GM19463 (cell line): ENCODE measurements around the gene TRA2B.

Experiments
- ATAC-seq: cut with Tn5 transposase; IDR thresholded peaks from one replicate; pipeline ENCODE4 v1.9.1; 2021; ENCODE audit warnings: mild to moderate bottlenecking, moderate library complexity; ENCODE audit not compliant: unreplicated experiment

Gene TRA2B

GRCh38 chr3:185954366-185954723 is 16.5 kb upstream of the TRA2B start:
- no peak for ATAC-seq

- ATAC-seq: no peak
These were observed 12.9 kb upstream of the TRA2B start for GRCh38 chr3:185950728-185951127.

DNA sequence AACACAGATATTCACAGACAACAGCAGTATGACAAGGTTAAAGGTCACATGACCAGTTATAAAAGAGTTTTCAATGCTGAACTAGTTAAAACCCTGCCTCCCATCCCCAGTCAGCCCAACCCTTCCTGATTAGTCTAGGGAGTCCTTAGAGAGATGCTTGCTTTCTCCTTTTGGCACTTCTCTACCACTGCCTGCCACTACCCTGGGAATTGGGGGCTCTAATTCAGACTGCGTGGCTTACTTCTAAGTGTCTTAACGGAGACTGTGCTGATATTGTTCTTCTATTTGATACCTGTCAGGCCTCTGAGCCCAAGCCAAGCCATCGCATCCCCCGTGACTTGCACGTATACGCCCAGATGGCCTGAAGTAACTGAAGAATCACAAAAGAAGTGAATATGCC is 11.7 kb upstream of the TRA2B start:
- no peak for ATAC-seq

DNA sequence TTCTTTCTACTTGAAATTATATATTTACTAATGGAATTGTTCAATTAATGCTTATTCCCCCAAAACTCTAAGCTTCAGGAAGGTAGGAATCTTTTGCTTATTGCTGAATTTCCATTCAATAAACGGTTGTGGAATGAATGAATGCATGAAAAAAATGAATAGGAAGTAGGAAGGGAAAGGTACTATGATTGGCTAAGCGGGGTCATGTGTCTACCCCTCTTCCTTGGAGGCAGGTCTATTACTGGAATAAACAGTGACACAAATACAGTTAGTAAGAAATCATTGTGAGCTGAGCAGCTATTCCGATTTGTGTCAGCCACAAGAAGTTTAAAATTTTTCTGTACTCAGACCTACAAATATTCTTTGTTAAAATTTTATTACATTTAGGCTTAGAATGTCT is 10.5 kb upstream of the TRA2B start:
- ATAC-seq: no peak

- ATAC-seq: no peak
These were observed 5.9 kb upstream of the TRA2B start for GRCh38 chr3:185943760-185944106.

GRCh38 chr3:185942907-185943759 is 5.3 kb upstream of the TRA2B start:
- ATAC-seq: peak; percentile 93

DNA sequence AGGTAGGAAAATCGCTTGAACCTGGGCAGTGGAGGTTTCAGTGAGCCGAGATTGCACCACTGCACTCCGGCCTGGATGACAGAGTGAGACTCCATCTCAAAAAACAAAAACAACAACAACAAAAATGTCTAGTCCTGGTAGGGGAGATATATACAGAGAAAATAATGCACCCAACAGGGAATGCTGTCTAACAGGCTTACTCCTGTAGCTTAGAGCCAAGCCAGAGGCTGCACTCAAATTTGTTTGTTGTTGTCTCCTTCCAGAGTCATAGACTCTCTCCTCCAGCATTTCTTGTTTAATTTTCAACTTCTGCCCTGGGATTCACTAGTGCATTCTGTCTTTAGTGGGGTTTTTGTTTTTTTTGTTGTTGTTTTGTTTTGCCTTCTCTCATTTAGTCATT is 4.6 kb upstream of the TRA2B start:
- no peak for ATAC-seq

- ATAC-seq: no peak
These were observed 3.1 kb upstream of the TRA2B start for GRCh38 chr3:185940951-185941350.

GRCh38 chr3:185939721-185940120 is 1.9 kb upstream of the TRA2B start:
- ATAC-seq: no peak

DNA sequence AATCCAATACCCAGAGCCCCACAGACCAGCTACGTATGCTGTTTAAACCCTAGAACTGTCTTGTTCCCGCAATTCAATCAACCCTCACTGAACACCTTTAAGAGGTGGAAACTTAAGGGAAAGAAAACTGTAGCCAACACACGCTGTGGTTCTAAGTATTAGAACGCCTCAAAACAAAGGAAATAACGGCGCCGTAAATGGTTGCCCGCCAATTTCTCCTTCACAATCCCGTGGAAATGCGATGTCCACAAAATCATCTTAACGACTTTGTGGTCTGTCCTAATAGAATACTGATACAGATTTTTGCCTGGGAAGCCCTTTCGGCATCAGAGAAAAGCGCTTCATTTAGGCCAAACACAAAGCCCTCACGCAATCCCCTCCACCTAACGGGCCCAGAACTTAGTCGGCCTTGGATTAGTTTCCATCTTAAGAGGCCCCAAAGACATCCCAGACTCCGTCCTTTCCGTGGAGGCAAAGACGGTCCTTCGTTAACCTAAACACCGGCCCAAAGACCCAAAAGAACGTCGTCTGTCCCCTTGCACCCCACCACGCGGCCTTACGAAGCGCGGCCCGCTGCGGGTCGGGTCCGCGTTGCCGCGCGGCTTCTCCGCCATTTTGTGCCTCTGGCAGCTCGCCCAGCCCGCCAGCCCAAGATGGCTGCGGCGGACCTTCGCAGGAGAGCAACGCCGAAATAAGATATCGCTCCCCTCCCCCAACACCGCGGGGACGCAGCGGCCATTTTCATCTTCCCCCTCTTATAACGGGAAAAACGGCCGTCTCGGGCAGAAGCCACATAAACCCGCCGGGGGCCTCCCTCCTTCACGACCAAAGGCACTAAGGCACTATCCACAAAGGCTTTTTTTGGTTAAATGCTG is 763 bp downstream of the TRA2B start:
- ATAC-seq: peak; percentile 30

DNA sequence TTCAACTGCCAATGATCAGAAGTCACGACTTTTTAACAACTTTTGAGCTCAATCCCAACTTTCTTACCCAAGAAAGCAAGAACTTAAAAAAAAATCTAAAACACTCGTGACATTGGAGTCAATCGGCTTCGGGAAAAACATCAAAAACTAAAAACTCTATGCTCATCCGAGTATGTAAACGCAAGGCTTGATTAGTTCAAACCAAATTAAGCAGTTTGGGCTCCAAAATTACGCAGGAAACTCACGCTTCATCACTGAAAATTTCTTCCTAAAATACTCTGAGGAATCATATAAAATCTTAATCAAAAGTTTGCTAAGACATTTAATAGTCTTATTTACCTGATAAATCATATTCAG is 1.6 kb downstream of the TRA2B start:
- no peak for ATAC-seq

- ATAC-seq: no peak
These were observed 2.1 kb downstream of the TRA2B start for GRCh38 chr3:185935465-185936272.

DNA sequence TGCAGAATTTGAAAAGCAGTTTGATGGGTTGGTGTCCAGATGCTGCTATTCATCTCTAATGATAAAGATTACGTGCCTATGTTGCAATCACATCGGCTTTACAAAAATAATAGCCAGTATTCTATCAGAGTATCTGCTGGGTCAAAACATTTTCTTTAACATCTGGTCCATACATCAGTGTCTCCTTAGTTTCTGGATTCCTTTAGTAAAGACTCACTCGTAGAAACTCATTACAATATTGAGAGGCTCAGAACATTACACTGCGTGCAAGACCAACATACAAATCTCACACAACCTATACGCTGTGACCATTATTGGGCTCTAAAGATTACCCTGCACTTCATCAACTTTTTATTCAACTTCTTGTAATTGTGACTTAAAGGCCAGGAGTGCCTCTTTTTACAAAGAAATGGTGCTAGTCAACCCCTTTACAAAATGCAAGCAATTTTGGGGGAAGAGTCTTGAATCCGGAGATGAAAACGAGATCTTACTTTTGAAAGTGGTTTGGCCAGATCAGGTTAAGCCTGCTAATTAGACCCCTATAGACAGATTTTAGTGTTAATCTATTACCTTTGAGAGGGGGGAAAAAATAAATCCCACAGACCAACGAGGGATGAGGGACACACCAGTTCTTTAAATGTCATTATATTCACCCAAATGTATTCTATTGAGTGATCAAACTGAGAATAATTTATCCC is 2.9 kb downstream of the TRA2B start:
- no peak for ATAC-seq

DNA sequence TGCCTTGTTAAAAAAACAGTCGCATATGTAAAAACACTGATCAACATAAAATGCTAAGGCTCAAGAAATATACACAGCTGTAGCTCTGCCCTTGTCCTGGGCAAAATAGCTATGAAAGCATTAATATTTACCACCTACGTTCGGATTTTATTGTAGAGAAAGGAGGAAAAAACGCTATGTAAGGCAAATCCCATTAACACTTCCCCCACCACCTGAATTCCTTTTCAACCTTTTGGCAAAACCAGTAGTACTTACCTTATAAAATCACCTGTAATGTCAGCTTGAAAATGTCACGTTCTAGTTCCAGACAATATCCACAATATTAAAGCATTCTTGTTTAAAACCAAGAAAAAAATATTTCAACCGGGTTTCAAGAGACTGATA is 3.6 kb downstream of the TRA2B start:
- no peak for ATAC-seq

- ATAC-seq: no peak
These were observed 4.2 kb downstream of the TRA2B start for GRCh38 chr3:185933374-185934173.

- ATAC-seq: no peak
These were observed 5.8 kb downstream of the TRA2B start for GRCh38 chr3:185931777-185932612.

- no peak for ATAC-seq
These were observed 7.3 kb downstream of the TRA2B start for GRCh38 chr3:185930393-185931107.
